DOHH2 (cell line): ENCODE results near the gene TMEM80.

Experiments
- EZH2phosphoT487 ChIP-seq: fragments of 200-600 bp; sonication (generic); IDR thresholded peaks from 2 replicates; pipeline ENCODE4 v1.6.1; 2017; ENCODE audit warnings: borderline replicate concordance, mild to moderate bottlenecking, antibody characterized with exemption, low read length, moderate library complexity, mixed read lengths
- TF ChIP-seq, protein P1 (sequence below): fragments of 200-600 bp; sonication (generic); IDR thresholded peaks from one replicate; pipeline ENCODE4 v1.5.1; 2014; ENCODE audit warnings: antibody characterized with exemption, mild to moderate bottlenecking, low read depth, low read length; ENCODE audit not compliant: poor library complexity, severe bottlenecking

DNA sequence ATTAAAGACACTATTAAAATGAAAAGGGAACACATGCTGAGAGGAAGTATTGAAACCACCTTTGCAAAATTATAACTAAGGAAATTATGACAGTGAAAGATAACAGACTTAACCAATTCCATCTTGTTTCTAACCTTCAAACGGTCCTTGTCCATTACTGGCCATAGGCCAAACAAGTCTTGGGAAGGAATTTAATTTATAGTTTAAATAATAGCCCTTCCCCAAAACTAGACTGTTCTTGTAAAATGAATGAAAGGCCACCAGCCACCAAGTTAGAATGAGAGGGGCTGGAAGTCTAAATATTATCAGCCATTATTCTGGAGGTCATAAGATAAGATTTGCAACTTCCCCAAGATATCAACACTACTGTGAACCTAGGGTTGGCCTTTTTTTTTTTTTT lies 49.8 kb downstream of the TMEM80 start:
- TF ChIP-seq, protein P1, sequence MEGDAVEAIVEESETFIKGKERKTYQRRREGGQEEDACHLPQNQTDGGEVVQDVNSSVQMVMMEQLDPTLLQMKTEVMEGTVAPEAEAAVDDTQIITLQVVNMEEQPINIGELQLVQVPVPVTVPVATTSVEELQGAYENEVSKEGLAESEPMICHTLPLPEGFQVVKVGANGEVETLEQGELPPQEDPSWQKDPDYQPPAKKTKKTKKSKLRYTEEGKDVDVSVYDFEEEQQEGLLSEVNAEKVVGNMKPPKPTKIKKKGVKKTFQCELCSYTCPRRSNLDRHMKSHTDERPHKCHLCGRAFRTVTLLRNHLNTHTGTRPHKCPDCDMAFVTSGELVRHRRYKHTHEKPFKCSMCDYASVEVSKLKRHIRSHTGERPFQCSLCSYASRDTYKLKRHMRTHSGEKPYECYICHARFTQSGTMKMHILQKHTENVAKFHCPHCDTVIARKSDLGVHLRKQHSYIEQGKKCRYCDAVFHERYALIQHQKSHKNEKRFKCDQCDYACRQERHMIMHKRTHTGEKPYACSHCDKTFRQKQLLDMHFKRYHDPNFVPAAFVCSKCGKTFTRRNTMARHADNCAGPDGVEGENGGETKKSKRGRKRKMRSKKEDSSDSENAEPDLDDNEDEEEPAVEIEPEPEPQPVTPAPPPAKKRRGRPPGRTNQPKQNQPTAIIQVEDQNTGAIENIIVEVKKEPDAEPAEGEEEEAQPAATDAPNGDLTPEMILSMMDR = no peak
- no peak for TF ChIP-seq EZH2phosphoT487
